ENCODE results near the gene GTF3C4. TPM values are rescaled to one million over a fixed set of nuclear protein-coding genes. Genes with fewer than 3 reads are reported as not detected.
"Not testable (repeated sequence)": the region's sequence is repeated elsewhere in the genome, so short reads cannot be mapped to it uniquely, and the experiment has no call there.

Gene GTF3C4
- total RNA-seq, 1 experiment from 2014 or later: 19.0 TPM

DNA sequence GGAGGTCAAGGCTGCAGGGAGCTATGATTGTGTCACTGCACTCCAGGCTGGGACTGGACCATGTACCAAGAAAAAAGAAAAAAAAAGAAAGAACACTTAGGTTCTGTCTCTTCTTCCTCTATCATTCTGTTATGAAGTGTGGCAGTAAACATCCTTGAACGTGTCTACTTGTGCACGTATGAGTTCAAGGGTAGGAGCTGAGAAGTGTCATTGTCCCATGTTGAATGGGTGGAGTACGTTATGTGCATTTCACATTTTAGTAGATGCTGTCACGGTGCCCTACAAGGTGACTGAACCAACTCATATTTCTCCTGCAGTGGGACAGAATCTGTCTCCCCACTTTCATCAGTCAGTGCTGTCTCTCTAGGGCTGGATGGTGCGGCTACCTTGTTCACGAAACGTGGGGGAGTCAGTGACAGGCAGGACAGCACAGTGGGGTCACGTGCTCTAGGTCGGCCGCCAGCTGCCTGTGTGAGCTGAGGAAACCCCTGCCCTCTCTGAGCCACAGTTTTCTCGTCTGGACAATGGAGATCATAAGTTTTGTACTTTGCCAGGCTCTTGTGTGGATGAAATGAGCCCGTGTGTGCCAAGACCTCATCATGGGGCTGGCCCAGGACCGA is 47.2 kb downstream of the GTF3C4 start:
- no peak for DNase-seq (ENCODE audit: low read depth, low spot score)
- in situ Hi-C loops (cut with HindIII; ENCODE audit: low pct_unique_long_range_greater_than_20kb, low sequenced_read_pairs): no loop called here

DNA sequence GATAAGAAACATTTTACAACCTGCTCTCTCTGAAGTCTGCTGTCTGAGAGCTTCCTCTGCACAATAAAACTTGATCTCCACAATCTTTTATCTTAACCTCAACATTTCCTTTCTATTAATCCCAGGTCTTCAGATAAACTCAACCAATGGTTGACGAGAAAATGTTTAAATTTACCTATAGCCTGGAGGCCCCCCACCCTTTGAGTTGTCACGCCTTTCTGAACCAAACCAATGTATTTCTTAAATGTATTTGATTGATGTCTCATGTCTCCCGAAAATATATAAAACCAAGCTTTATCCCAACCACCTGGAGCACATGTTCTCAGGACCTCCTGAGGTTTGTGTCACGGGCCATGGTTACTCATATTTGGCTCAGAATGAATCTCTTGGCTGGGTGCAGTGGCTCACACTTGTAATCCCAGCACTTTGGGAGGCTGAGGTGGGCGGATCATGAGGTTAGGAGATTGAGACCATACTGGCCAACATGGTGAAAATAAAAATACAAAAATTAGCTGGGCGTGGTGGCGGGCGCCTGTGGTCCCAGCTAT is 48.2 kb downstream of the GTF3C4 start:
- in situ Hi-C loops (cut with HindIII; ENCODE audit: low pct_unique_long_range_greater_than_20kb, low sequenced_read_pairs): not testable (repeated sequence)

DNA sequence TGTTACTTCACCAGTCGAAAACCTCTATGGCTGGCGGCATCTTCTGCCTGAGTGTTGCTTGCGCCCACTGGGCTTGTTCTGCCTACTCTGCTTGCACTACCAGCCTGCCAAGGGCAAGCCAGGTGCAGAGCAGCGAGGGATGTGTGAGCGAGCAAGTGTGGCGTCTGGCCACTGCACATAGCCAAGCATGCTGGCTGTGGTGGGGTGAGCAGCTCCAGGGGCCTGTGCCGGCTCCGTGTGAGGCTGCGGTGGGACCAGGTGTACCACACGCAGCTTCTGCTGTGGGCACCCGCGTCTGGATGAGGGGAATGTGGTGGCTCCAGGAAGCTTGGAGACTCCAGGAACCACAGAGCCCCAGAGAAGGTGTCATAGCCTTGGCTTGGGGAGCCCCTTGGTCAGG is 51.4 kb downstream of the GTF3C4 start:
- in situ Hi-C loops (cut with HindIII; ENCODE audit: low pct_unique_long_range_greater_than_20kb, low sequenced_read_pairs): no loop called here
- DNase-seq (ENCODE audit: low read depth, low spot score): no peak

More for the DNA sequence above, 48.2 kb downstream of the GTF3C4 start:
- DNase-seq (ENCODE audit: low read depth, low spot score): not testable (repeated sequence)

DNA sequence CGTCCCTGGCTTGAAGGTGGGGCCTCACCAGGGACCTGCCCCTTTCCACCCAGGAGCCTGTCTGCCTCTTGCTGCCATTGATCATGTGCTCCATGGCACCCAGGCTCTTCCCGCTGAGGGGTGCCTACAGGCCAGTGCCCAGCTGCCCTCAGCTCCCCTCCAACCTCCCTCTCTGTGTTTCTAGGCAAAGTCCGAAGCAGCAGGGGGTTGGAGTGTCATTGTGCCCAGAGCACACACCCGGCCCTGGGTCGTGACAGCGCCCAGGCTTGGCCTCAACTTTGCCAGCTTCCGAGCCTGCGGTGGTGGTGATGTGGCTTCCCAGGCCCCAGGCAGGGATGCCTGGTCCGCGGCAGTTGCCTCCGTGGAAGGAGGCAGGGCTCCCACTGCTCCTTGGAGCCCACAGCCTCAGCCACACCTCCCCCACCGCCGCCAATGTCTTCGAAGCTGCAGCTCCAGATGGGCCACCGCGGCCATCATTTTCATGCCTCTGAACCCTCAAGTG is 52.4 kb downstream of the GTF3C4 start:
- in situ Hi-C loops (cut with HindIII; ENCODE audit: low pct_unique_long_range_greater_than_20kb, low sequenced_read_pairs): no loop called here
- no peak for DNase-seq (ENCODE audit: low read depth, low spot score)

DNA sequence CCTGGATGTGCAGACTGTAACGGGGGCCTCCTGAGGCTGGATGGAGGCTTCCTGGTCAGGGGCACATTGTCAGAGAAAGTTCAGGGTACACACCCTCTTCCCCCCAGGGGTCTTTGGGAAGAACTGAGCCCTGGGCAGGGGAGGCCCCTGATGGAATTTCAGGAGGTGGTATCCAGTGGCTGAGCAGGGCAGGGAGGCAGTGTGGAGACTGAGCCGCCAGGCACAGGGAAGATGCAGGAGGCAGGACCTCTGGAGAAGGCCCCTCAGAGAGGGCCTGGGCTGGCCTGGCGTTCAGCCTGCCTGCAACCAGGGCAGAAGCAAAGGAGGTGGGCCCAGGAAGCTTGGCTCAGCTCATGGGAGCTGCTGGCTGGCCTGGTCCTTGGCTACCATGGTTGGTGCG is 53.5 kb downstream of the GTF3C4 start:
- no peak for DNase-seq (ENCODE audit: low read depth, low spot score)
- in situ Hi-C loops (cut with HindIII; ENCODE audit: low pct_unique_long_range_greater_than_20kb, low sequenced_read_pairs): no loop called here

DNA sequence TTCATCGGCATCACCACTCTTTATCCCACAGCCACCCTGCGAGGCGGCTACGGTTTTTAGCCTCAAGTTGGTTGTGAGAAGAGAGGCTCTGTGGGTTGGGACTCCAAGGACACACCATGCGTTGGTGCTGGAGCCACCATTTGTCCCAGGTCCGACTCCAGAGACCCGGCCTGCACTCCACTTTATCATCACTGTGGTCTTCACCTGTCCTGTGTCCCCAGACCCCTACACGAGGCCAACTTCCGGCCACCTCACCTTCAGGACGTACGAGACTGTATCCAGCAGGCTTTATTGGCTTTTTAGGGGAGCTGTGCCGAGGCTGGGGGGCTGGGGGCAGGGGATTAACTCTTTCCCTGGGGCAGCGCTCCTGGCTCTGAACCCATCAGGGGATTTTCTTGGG is 55.0 kb downstream of the GTF3C4 start:
- in situ Hi-C loops (cut with HindIII; ENCODE audit: low pct_unique_long_range_greater_than_20kb, low sequenced_read_pairs): no loop called here
- DNase-seq (ENCODE audit: low read depth, low spot score): no peak

DNA sequence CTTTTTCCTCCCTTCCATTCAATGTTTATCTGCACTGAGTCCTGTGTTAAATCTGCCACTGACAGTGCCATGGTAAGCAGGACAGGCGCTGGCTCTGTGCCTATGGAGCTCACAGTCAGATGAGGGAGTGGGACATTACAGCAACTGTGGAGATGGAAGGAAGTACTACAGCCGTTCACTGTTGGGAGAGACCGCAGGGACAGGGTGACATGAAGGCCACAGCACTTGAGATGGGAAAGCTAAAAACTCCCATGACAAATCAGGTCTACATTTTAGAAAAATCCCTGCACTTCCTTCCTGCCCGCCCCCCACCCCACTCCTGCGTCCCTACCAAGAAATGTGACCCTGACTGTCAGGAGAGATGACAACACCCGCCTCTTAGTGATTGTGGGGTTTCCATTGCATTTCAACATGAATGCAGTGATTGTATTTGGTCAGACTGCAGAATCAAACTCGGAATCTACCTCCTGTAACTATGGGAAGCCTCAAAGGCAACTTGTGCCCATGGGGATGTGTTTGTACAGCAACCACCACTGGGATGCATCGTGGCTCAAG is 56.4 kb downstream of the GTF3C4 start:
- in situ Hi-C loops (cut with HindIII; ENCODE audit: low pct_unique_long_range_greater_than_20kb, low sequenced_read_pairs): no loop called here
- peak; percentile 20 for DNase-seq (ENCODE audit: low read depth, low spot score)

DNA sequence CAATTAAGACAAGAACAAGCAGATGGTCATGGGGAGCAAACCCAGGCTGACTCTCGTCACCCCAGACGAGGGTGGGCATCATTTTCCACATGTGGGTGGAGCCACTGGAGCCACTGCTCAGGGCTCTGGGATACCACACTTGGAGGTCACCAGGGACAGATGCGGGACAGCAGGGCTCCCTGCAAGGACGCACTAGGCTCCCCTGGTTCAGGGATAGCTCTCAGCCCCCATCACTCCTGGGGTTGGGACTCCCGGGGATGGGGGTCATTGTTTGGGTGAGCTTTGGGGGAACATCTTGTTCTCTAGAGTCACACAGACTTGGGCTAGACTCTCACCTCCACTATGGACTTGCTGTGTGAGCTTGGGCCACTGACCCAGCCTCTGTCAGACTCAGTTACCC is 57.8 kb downstream of the GTF3C4 start:
- DNase-seq (ENCODE audit: low read depth, low spot score): no peak
- in situ Hi-C loops (cut with HindIII; ENCODE audit: low pct_unique_long_range_greater_than_20kb, low sequenced_read_pairs): no loop called here

DNA sequence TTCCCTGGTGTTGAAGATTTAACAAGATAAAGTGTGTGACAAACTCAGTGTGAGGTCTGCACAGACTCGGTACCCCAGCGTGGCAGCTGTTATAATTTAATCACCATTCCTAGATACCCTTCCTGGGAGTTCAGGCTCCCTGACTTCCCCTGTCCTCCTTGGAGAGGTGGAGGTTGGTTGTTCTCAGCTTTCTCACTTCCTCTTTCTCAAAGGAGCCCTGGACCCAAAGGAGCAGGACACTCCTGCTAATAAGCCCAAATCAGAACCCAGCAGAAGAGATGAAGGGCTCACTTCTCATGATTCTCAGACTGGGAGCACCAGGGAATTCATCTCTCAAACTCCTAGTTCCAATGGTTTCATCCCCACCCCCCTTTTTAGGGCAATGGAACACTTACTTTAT is 58.2 kb downstream of the GTF3C4 start:
- no peak for DNase-seq (ENCODE audit: low read depth, low spot score)
- in situ Hi-C loops (cut with HindIII; ENCODE audit: low pct_unique_long_range_greater_than_20kb, low sequenced_read_pairs): no loop called here

DNA sequence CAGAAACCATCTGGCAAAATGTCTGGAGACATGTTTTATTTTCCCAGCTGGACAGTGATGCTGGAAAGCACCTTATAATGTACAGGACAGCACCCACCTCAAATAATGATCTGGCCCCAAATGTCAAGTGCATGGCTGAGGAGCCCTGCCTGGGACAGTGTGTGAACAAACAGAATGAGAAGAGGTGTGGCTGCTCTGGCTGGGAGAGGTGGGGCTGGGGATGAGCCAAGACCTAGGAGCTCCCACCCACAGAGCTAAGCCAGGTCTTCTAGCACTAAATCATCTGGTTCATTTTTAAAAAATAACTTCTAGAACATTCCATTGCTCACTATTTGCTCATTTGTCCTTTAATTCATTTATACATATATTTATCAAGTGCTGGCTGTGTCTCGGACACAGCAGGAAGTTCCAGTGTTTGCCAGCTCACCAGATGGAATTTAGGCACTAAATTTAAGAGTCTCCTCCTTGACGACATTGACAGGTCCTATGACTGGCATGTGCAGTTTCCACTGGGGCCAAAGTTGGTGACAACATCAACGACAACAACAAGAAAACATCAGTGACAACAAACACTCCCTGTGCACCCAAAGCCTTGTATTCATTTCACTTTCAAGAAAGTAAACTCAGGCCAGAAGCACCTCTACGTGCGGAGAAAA is 59.1 kb downstream of the GTF3C4 start:
- no peak for DNase-seq (ENCODE audit: low read depth, low spot score)
- in situ Hi-C loops (cut with HindIII; ENCODE audit: low pct_unique_long_range_greater_than_20kb, low sequenced_read_pairs): no loop called here

DNA sequence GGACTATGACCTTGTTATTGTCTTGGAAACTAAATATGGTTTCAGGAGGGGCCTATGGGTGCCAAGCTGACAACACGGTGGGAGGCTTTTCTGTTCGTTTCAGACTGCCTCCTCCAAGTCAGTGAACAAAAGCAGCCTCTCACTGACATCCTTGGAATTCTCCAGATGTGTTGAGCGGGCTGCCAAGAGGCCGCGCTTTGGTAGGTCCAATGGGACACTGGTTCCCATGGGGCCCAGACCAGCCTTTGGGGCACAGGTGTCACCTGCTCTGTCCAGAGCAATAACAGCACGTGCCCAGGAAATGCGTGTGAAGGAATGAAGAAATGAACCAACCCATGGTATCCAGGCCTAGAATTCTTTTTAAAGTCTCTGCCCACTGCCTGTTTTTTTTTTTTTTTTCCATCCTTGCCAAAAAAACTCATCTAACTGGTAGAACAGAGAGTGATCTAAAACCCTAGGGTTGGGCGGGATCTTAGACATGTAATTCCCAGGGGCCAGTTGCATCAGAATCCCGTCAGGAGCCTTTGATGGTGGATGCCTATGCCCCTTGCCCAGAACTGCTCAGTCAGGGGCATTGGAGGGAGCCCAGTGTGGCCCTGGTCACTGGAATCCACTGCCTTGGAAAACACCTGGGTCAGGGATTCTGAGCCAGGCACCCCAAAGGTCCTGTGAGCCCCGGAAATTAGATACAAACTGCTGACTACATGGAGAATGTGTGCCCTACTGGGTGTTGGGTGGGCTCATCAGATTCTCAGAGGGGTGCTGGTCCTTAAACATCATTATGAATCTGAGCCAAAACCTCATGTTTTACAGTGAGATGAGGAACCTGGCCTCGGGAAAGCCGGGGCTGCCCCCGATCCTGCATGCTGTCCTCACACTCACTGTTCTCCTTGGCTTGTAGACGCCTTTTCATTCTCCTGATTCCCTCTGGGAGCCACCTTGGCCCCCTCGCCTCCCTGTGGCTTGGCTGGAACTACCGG is 60.1 kb downstream of the GTF3C4 start:
- in situ Hi-C loops (cut with HindIII; ENCODE audit: low pct_unique_long_range_greater_than_20kb, low sequenced_read_pairs): no loop called here
- DNase-seq (ENCODE audit: low read depth, low spot score): no peak

DNA sequence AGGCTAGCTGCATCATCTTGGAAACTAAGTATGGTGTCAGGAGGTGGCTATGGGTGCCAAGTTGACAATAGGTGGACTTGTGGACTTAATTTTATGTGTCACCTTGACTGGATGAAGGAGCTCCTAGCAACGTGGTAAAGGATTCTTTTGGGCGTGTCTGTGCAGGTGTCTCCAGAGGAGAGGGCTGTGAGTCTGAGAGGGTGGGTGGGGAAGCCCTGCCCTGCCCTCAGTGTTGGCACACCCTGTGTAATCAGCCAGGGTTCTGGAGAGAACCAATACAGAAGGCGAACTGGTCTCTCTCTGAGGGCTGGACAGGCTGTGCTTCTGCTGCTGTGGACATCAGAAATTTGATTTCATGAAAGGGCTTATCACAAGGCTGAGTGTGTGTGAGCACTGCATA is 61.0 kb downstream of the GTF3C4 start:
- no peak for DNase-seq (ENCODE audit: low read depth, low spot score)
- in situ Hi-C loops (cut with HindIII; ENCODE audit: low pct_unique_long_range_greater_than_20kb, low sequenced_read_pairs): no loop called here

DNA sequence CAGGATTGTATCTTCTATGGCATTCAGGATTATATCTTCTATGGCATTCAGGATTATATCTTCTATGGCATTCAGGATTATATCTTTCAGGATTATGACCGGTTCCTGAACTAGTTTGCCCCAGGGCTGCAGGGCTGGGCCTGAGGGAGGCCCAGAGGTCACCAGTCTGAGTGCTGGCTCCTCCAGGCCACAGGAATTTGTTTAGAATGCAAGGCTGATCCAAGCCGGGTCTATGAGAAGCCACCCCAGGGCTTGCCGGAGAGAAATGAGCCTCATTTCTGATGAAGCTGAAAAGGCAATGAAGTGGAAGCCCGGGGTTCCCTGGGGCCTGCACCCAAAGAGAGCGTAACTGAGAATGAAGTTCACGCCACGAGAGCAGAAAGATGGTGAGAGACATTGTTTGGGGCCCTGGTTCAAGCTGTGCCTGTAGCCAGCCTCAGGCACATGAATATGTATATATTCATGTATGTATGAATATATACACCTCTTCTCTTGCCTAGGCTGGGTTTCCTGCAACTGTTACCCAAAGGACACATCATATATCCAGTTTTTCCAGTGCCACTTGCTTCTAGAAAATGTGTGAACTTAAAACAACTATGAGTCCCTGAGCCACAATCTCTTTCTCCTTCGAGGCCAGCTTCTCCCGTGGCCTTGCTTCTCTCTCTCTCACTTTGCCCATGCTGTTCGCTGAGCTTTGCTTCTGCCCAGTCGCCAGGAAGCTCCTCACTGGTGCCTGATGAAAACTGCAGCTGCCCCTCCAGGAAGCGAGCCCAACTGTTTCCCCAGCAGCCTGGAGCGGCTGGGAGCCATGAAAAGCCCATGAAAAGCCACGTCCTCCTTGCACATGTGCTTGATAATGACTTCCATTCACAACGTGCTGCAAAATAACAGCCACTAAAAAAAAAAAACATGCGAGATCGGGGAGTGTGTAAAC is 62.3 kb downstream of the GTF3C4 start:
- DNase-seq (ENCODE audit: low read depth, low spot score): no peak
- in situ Hi-C loops (cut with HindIII; ENCODE audit: low pct_unique_long_range_greater_than_20kb, low sequenced_read_pairs): no loop called here

DNA sequence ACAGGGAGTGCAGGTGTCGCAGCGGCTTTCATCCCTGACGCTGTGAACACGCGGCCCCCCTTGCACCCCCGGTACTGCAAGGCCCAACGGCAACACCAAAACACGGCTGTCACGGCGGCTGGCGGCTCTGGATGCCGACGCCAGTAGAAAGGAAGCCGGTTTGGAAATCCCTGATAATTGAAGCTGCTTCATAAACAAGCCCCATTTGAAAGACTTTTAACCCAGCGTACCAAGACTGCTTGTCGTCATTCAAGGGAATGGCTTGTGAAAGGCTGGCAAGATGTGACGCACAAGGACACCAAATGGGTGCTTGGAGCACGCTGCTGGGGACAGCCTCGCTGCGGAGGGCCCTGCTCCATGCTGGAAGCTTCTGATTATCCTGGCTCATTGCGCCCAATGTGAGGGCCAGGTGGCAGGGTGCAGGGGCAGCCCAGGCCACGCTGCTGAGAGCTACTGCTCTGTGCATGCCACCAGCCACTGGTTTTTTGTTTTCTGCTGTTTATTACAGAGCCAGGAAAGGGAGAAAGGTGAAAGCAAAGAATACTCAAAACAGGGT is 63.1 kb downstream of the GTF3C4 start:
- no peak for DNase-seq (ENCODE audit: low read depth, low spot score)
- in situ Hi-C loops (cut with HindIII; ENCODE audit: low pct_unique_long_range_greater_than_20kb, low sequenced_read_pairs): no loop called here

DNA sequence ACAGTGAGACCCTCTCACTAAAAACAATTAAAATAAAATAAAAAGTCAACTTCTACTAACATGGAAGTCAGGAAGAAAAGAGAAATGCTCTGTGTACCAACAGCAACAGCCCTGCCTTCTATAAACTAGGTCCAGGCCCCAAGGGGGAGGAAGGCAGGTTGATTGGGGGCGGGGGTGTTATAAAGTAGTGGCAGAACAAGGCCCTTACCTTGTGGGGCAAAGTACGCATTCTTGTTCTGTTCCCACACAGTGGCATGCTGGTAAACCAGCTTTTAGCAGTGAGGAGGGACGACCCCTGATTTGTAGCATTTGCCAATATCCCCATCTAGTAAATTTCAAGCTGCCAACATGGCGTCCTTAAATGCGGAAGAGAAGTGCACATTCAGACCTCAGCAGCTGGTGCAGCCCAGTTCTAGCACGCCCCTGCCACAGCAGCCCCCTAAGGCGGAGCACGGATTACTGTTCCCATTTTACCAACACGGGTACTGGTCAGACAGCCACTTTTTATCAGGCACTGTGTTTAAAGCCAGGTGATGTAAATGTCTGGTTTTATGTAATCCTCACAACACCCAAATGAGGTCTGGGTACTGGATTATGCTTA is 69.5 kb downstream of the GTF3C4 start:
- no peak for DNase-seq (ENCODE audit: low read depth, low spot score)
- in situ Hi-C loops (cut with HindIII; ENCODE audit: low pct_unique_long_range_greater_than_20kb, low sequenced_read_pairs): no loop called here

Measured in SK-MEL-5 (cell line).